Central memory CD8-positive, alpha-beta T cell (primary cell): Measurements from ENCODE around the gene CACNB4.
"Not testable (repeated sequence)": the region's sequence is repeated elsewhere in the genome, so short reads cannot be mapped to it uniquely, and the experiment has no call there.

Experiments
- ATAC-seq: fragments of 150-1000 bp; cut with Tn5 transposase; replicated peaks from 2 replicates; pipeline ENCODE4 v1.10.0; 2022; ENCODE audit warnings: mild to moderate bottlenecking, moderate FRiP score, moderate number of reproducible peaks; ENCODE audit not compliant: poor library complexity, severe bottlenecking; ENCODE audit errors: extremely low read depth
- DNase-seq, 2 donors: peaks; one replicate each; pipeline ENCODE4 v3.0.0; 2021; ENCODE audit warnings: low spot score in 2 of 2
- H3K27ac Mint-ChIP-seq: one replicate; pipeline ENCODE4 v1.8.0; 2022; ENCODE audit warnings: low read depth, mild to moderate bottlenecking, moderate library complexity, mixed read lengths
- H3K27me3 Mint-ChIP-seq: one replicate; pipeline ENCODE4 v1.8.0; 2022; ENCODE audit warnings: mixed read lengths
- H3K36me3 Mint-ChIP-seq: one replicate; pipeline ENCODE4 v1.8.0; 2022; ENCODE audit warnings: mild to moderate bottlenecking, moderate library complexity, mixed read lengths; ENCODE audit not compliant: insufficient read depth
- H3K4me1 Mint-ChIP-seq: one replicate; pipeline ENCODE4 v1.8.0; 2022; ENCODE audit warnings: mixed read lengths
- H3K4me3 Mint-ChIP-seq: one replicate; pipeline ENCODE4 v1.8.0; 2022; ENCODE audit warnings: mild to moderate bottlenecking, moderate library complexity, mixed read lengths
- H3K9me3 Mint-ChIP-seq: one replicate; pipeline ENCODE4 v1.8.0; 2022; ENCODE audit warnings: mixed read lengths

CACNB4 gene

DNA sequence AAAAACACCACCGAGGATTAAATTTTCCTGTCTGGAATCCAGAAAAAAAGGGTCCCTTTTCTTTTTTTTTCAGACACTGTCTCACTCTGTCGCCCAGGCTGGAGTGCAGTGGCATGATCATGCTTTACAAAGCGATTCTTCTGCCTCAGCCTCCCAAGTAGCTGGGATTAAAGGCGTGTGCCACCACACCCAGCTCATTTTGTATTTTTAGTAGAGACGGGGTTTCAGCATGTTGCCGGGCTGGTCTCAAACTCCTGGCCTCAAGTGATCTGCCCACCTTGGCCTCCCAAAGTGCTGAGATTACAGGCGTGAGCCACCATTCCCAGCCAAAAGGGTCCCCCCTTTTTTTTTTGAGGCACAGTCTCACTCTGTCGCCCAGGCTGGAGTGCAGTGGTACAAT is 104.7 kb downstream of the CACNB4 start:
- H3K9me3 Mint-ChIP-seq, H3K27ac Mint-ChIP-seq, DNase-seq, H3K36me3 Mint-ChIP-seq, ATAC-seq, H3K4me3 Mint-ChIP-seq, H3K4me1 Mint-ChIP-seq, H3K27me3 Mint-ChIP-seq: not testable (repeated sequence)

DNA sequence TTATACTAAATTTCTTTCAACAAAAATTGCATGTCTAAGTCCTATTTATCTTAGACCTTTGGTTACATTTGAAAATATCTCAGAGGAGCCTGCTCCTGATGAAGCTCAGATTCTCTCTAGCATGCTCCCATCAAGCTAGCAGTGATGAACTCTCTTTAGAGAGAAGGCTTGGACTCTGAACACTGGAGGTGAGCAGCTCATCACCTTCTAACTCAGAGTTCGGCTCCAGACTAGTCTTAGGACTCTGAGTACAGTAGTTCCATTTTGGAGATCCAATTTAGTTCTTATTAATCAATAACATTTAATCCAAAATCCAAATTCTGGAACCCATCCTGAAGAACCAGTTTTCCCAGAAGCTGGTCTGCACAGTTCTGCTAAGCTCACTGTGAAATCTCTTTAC is 107.8 kb downstream of the CACNB4 start:
- no peaks in the 10 kb centered on the region for H3K36me3 Mint-ChIP-seq
- no peaks in the 10 kb centered on the region for H3K4me1 Mint-ChIP-seq
- H3K4me3 Mint-ChIP-seq: no peak overlapping the region
- ATAC-seq (no peak), DNase-seq (no peak)
- H3K27me3 Mint-ChIP-seq: peaks cover 8% of the 10 kb centered on the region
- H3K9me3 Mint-ChIP-seq: no peaks in the 10 kb centered on the region
- no peak overlapping the region for H3K27ac Mint-ChIP-seq

DNA sequence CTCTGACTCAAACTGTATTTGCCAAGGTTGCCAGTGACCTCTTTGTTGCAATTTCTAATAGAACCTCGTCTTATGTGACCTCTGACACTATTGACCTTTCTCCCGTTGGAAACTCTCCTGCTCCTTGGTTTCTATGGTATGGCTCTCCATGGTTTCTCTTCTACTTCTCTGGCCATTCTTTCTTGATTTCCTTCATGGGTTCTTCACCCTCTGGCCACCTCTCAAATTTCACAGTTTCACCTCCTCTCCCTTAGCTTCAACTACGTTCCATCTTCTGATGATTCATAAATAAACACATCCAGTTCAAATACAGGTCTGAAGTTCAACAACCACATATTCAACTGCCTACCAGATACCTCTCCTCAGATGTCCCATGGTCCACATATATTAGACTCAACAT is 109.5 kb downstream of the CACNB4 start:
- Mint-ChIP-seq H3K27me3 (peaks cover 8% of the 10 kb centered on the region), H3K4me3 (no peak overlapping the region), H3K36me3 (no peaks in the 10 kb centered on the region), H3K4me1 (no peaks in the 10 kb centered on the region), H3K27ac (no peak overlapping the region), H3K9me3 (no peaks in the 10 kb centered on the region)
- no peak for ATAC-seq
- no peak for DNase-seq

DNA sequence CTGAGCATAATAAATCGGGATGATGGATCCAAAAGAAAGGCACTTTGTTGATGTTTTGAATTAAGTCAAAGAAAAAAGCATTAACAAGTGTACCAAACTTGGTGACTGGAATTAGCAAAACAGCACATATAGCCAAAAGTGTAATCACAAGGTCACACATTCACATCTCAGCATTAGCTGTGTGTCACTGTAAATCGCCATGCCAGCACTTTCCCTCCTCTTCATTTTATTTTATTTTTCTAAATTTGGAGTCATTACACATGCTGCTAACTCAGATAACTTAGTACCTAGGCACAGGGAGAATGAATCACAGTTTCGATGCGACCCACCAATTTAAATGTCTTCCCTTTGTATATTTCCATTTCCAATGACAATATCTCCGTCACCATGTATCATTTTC is 111.4 kb downstream of the CACNB4 start:
- H3K27ac Mint-ChIP-seq: no peak overlapping the region
- H3K4me3 Mint-ChIP-seq: no peak overlapping the region
- H3K4me1 Mint-ChIP-seq: no peaks in the 10 kb centered on the region

DNA sequence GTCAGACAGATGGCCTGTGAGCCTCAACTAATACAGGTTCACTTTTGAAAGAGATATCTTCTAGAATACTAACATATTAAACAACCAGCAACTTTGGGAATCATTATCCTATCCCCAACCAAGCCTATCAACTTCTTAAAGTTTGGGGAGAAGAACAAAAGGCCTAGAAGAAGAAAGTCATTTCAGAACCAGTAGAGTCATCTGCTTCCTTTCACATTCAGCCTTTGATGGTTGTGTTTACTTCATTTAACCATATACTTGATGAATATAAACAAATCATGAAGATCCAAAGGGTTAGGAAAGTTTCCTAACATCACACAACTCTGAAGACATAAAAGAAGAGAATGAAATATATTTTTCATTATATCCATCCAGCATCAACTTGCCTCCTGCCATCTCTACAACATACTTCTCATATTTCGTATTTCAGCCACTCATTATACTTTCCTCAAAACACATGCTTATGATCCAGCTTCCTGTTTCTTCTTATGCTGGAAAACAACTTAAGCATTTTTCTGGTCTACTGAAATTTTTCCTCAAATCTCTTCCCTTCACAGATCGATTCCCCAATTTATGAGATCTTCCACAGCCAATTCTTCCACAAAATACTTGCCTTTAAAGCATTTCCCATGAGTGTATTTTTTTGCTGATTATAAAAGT is 114.3 kb downstream of the CACNB4 start:
- DNase-seq (no peak), ATAC-seq (no peak)
- Mint-ChIP-seq H3K27ac (no peak overlapping the region), H3K36me3 (no peaks in the 10 kb centered on the region), H3K4me3 (no peak overlapping the region), H3K9me3 (no peaks in the 10 kb centered on the region), H3K27me3 (peaks cover 30% of the 10 kb centered on the region), H3K4me1 (no peaks in the 10 kb centered on the region)

More for the DNA sequence above, 111.4 kb downstream of the CACNB4 start:
- DNase-seq (no peak), ATAC-seq (no peak)
- no peaks in the 10 kb centered on the region for H3K9me3 Mint-ChIP-seq
- peaks cover 17% of the 10 kb centered on the region for H3K27me3 Mint-ChIP-seq
- H3K36me3 Mint-ChIP-seq: no peaks in the 10 kb centered on the region

DNA sequence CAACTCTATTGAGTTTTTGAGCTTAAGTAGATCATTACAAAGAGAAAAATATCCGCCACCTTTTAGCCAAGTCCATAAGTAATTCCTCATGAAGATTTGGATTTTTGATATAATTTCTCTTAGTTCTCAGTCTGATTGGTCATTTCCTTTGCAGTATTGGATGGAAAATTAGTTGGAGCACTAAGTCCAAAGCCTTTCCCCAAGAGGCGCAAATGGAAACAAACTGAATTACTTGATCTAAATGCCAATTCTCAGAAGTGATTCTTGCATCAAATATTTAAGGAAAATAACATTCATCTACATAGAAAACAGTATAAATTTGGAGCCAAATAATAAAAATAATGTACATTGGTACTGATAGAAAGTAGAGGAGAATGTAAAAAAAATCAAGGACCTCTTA is 115.6 kb downstream of the CACNB4 start:
- Mint-ChIP-seq H3K27me3 (peaks cover 44% of the 10 kb centered on the region), H3K9me3 (no peaks in the 10 kb centered on the region), H3K4me1 (no peaks in the 10 kb centered on the region), H3K36me3 (no peaks in the 10 kb centered on the region), H3K4me3 (no peak overlapping the region), H3K27ac (no peak overlapping the region)
- ATAC-seq (no peak), DNase-seq (no peak)

DNA sequence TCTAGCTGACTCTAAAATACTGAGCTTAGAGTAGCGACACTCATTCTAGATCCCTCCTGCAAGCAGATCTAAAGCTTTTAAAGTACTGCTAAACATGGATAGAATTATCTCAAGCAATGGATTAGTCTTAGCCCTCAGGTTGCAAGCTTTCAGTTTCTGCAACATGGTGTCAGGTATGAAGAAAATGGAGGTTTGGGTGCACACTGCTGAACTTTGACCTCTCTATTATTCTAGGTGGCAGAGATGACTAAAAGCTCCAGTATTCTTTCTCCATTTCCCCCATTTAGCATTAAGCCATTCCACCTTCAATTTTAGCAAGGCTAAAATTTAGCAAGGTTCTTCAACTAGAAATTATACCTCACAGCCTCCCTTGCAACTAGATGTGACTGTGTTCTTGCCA is 117.0 kb downstream of the CACNB4 start:
- no peaks in the 10 kb centered on the region for H3K9me3 Mint-ChIP-seq
- peaks cover 57% of the 10 kb centered on the region for H3K27me3 Mint-ChIP-seq
- DNase-seq: no peak
- ATAC-seq: no peak
- H3K4me3 Mint-ChIP-seq: no peak overlapping the region
- H3K4me1 Mint-ChIP-seq: no peaks in the 10 kb centered on the region
- H3K36me3 Mint-ChIP-seq: no peaks in the 10 kb centered on the region
- no peak overlapping the region for H3K27ac Mint-ChIP-seq

DNA sequence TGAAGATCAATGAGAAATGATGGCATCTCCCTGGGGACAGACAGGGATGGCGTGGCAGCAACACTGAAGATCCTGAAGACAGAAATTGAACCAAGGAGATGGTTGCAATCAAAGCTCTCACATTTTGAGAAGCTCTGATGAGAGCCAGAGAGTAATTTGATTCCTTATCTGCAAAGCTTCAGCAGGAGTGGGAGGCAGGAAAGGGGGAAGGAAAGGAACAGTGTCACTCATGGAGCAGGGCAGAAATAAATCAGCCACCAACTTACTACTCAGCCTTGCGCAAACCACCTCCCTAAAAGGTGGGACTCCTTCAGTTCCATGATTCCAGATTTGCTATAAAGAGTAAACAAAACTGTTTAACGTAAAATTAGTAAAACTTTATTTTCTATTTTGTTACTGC is 119.2 kb downstream of the CACNB4 start:
- no peak for ATAC-seq
- H3K27ac Mint-ChIP-seq: no peak overlapping the region
- no peaks in the 10 kb centered on the region for H3K4me1 Mint-ChIP-seq
- H3K36me3 Mint-ChIP-seq: no peaks in the 10 kb centered on the region
- H3K9me3 Mint-ChIP-seq: no peaks in the 10 kb centered on the region
- no peak for DNase-seq
- peaks cover 72% of the 10 kb centered on the region for H3K27me3 Mint-ChIP-seq
- H3K4me3 Mint-ChIP-seq: no peak overlapping the region

DNA sequence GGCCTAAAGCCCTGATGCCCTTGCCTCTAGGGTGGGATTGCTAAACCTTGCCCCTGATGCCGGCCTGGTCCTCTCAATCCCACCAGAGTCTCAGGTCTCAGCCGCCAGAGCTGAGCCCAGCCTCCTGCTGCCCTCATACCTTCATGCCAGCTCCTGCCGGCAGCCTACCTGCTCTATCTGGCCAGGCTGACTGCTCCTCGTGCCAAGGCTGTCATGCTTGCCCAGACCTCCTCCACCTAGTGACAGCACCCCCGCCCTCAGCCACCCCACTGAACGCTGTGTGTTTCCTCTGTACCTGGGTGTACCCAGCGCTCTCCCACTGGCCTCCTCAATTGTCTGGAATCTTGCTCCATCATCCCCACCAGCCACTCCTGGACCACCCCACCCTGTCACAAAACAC is 120.1 kb downstream of the CACNB4 start:
- Mint-ChIP-seq H3K4me1 (no peaks in the 10 kb centered on the region), H3K27ac (no peak overlapping the region), H3K36me3 (no peaks in the 10 kb centered on the region), H3K4me3 (no peak overlapping the region), H3K9me3 (no peaks in the 10 kb centered on the region), H3K27me3 (peaks cover 82% of the 10 kb centered on the region)
- ATAC-seq: no peak
- no peak for DNase-seq

DNA sequence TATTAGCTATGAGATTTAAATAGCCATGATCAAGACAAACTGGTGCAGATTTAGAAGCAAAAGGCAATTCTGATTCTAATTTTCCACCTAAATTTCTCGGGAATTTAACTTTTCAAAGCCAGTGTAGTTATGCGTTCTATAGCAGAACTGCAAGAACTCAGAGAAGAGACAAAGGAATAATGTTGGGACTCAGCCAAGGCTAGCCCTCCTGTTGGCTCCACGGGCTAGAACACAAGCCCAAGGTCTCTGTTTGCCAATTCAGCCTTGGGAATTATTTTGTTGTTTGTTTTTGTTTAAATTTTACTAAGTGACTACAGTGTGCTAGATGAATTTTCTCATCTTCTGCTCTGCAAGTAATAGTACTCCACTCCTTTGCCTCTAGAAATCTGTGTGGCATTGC is 121.2 kb downstream of the CACNB4 start:
- no peak overlapping the region for H3K27ac Mint-ChIP-seq
- no peaks in the 10 kb centered on the region for H3K4me1 Mint-ChIP-seq
- H3K4me3 Mint-ChIP-seq: no peak overlapping the region
- H3K9me3 Mint-ChIP-seq: no peaks in the 10 kb centered on the region
- ATAC-seq (no peak), DNase-seq (no peak)
- H3K27me3 Mint-ChIP-seq: peaks cover 75% of the 10 kb centered on the region
- no peaks in the 10 kb centered on the region for H3K36me3 Mint-ChIP-seq

DNA sequence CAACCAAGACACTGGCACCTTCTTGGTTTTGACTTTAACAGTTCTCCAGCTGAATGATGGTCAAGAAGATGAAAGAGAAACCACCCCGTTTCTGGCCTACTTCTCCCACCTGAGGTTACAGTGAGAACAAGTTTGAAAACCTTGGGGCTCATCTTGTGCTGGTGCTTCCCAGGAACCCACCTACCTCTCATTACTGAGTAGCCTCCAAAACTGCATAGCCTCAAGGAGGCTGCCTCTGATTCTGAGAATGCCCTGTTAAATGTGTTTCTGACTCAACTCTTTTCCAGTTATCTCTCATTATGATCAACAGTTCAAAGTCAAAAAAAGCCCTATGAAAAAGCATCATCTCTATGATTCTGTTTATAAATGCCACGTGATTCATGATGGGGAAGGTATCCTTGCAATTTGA is 121.9 kb downstream of the CACNB4 start:
- Mint-ChIP-seq H3K9me3 (no peaks in the 10 kb centered on the region), H3K4me3 (no peak overlapping the region), H3K4me1 (no peaks in the 10 kb centered on the region), H3K27me3 (peaks cover 74% of the 10 kb centered on the region), H3K36me3 (no peaks in the 10 kb centered on the region), H3K27ac (no peak overlapping the region)
- DNase-seq: no peak
- no peak for ATAC-seq

DNA sequence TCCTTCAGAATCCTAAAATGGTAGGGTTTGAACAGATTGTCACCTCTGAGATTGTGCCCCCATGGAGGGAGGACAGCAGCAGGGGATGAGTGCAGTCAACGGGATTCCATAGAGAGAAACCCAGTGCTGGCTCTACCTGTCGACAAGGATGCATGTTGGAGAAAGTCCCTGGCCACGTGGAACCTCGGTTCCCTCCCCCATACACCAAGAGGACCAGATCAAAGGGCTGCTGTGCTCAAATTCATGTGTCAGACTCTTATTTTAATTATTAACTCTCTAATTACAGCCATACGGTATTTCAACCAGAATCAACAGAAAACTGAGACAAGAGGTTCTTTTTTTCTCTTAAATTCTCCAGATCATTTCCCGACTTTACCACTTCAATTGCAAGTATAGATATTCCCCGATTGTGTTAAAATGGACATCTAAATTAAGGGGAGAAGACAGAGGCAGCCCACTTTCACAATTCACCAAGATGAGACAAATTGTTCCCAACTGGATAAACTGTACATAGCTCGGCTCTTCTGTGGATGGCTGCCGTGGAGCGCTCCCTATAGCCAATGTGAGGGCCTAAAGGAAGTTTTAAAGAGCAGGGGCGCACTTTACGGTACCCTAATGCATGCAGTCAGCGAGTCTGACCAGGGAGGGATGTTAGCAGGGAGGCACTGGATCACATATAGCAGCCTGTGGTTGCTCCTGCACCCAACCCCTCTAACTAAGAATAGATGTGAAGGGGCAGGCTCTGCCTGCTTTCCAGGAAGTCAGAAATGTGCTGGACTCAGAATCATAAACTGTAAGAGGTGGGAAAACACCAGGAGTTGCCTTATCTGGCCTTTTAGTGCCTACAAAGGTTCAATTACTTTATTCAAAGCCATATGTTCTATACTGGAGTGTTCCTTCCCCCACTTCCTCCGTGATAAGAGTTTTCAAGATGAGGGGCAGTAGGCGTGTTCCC is 123.1 kb downstream of the CACNB4 start:
- DNase-seq: no peak
- H3K27ac Mint-ChIP-seq: no peak overlapping the region
- H3K4me3 Mint-ChIP-seq: no peak overlapping the region
- no peaks in the 10 kb centered on the region for H3K36me3 Mint-ChIP-seq
- no peaks in the 10 kb centered on the region for H3K4me1 Mint-ChIP-seq
- peaks cover 63% of the 10 kb centered on the region for H3K27me3 Mint-ChIP-seq
- no peaks in the 10 kb centered on the region for H3K9me3 Mint-ChIP-seq
- ATAC-seq: no peak

DNA sequence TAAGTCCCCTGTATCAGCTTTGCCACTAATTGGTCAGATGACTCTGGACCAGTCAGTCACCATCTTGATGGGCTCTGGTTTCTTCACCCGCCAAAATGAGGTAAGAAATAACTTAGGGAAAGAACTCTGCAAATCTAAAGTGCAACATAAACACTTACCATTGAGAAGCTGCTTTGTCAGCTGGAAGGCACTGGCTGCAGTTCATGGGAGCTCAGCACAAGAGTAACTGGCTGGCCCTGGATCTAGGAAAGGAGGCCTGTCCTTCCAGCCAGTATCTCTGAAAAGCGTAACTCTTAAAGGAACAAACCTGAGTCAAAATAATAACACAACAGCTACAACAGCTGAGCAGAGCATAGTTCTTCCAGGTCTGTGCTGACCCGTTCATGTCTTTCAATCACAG is 123.9 kb downstream of the CACNB4 start:
- Mint-ChIP-seq H3K36me3 (no peaks in the 10 kb centered on the region), H3K4me1 (no peaks in the 10 kb centered on the region), H3K27ac (no peak overlapping the region), H3K9me3 (no peaks in the 10 kb centered on the region), H3K4me3 (no peak overlapping the region), H3K27me3 (peaks cover 56% of the 10 kb centered on the region)
- ATAC-seq (no peak), DNase-seq (no peak)
